Measurements from ENCODE around the gene SLA2. TPM values are rescaled to one million over a fixed set of nuclear protein-coding genes. Genes with fewer than 3 reads are reported as not detected.
"Not testable (repeated sequence)": the region's sequence is repeated elsewhere in the genome, so short reads cannot be mapped to it uniquely, and the experiment has no call there.

SLA2 gene
- total and polyA plus RNA-seq, 2 donors from 2014 or later, result 0.24 to 1.5 TPM

DNA sequence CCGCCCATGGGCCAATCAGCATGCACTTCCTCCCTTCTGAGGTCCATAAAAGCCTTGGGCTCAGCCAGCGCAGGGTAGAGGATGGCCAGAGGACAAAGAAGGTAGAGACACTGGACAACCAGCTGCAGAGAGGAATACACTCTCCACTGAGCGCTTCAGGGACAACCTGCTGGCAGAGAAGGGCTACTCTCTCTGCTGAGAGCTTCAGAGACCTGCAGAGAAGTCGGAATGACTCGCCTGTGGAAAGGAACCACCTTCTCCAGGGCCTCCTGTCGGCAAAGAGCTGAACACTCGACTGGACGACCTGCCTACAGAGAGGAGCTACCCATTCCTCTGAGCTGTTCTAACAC, 31.4 kb upstream of the SLA2 start:
- no peaks in the 10 kb centered on the region for H3K9me3 ChIP-seq (ENCODE audit: control insufficient read depth in 2 of 3, insufficient read depth in 1 of 3, low read length in 3 of 3)
- H3K36me3 ChIP-seq (ENCODE audit: control insufficient read depth in 2 of 3, insufficient read depth in 3 of 3, low read length in 3 of 3), result peaks cover 2 to 14% (median 5%) of the 10 kb centered on the region in 3 donors
- H3K9ac ChIP-seq (ENCODE audit: low read length in 3 of 3), result no peak overlapping the region
- no peaks in the 10 kb centered on the region for H3K4me1 ChIP-seq (ENCODE audit: control insufficient read depth in 2 of 3, insufficient read depth in 2 of 3, low read depth in 1 of 3, low read length in 3 of 3)
- H3K27me3 ChIP-seq (ENCODE audit: control insufficient read depth, insufficient read depth, low read length), result no peaks in the 10 kb centered on the region
- no peak overlapping the region for H3K27ac ChIP-seq (ENCODE audit: low read depth in 2 of 2, low read length in 2 of 2)
- DNase-seq (no peak), FAIRE-seq (no peak)
- TF ChIP-seq, protein P1, sequence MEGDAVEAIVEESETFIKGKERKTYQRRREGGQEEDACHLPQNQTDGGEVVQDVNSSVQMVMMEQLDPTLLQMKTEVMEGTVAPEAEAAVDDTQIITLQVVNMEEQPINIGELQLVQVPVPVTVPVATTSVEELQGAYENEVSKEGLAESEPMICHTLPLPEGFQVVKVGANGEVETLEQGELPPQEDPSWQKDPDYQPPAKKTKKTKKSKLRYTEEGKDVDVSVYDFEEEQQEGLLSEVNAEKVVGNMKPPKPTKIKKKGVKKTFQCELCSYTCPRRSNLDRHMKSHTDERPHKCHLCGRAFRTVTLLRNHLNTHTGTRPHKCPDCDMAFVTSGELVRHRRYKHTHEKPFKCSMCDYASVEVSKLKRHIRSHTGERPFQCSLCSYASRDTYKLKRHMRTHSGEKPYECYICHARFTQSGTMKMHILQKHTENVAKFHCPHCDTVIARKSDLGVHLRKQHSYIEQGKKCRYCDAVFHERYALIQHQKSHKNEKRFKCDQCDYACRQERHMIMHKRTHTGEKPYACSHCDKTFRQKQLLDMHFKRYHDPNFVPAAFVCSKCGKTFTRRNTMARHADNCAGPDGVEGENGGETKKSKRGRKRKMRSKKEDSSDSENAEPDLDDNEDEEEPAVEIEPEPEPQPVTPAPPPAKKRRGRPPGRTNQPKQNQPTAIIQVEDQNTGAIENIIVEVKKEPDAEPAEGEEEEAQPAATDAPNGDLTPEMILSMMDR (IDR thresholded peaks at IDR 0.05; ENCODE audit: borderline replicate concordance, extremely low read depth, insufficient read depth), result no peak
- intact Hi-C loops (cut with DNase I), result no loop called here
- no peak overlapping the region for H3K4me3 ChIP-seq (ENCODE audit: low read length in 3 of 3)

DNA sequence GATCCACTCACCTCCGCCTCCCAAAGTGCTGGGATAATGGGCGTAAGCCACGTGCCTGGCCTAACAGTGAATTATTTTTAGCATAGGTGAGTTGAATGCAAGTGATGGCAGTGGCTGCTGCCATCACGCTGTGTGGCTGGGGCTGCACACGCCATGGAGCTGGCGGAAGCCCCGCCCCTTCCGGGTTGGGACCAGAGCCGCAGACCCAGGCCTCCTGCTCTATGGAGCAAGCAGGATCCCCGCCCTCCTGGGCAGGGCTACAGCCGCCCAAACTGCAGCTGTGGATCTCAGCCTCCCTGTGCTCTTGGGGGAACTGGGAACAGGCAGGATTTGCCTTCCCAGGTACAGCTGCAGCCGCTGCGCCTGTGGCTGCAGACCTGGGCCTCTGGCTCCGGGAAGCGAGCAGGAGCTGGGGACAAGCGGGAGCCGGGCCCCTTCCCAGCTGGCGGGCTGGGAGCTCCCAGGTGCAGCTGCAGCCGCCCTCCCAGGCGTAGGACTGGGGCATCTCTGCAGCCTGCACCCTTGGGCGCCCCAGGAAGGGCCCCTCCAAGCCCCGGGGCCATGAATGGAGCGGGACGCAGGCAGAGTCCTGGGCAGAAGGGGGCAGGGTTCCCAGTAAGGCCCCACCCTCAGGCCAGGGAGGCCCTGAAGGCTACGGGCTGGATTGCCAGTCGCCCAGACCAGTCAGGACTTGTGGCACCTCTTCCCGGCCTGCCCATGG, 30.9 kb upstream of the SLA2 start:
- H3K4me1 ChIP-seq (ENCODE audit: control insufficient read depth in 2 of 3, insufficient read depth in 2 of 3, low read depth in 1 of 3, low read length in 3 of 3), result no peaks in the 10 kb centered on the region
- H3K9me3 ChIP-seq (ENCODE audit: control insufficient read depth in 2 of 3, insufficient read depth in 1 of 3, low read length in 3 of 3), result no peaks in the 10 kb centered on the region
- no peaks in the 10 kb centered on the region for H3K27me3 ChIP-seq (ENCODE audit: control insufficient read depth, insufficient read depth, low read length)
- TF ChIP-seq, protein P1 (IDR thresholded peaks at IDR 0.05; ENCODE audit: borderline replicate concordance, extremely low read depth, insufficient read depth), result no peak
- no peak for FAIRE-seq
- intact Hi-C loops (cut with DNase I), result no loop called here
- DNase-seq, result no peak
- no peak overlapping the region for H3K27ac ChIP-seq (ENCODE audit: low read depth in 2 of 2, low read length in 2 of 2)
- peaks cover 0 to 9% (median 2%) of the 10 kb centered on the region in 3 donors for H3K36me3 ChIP-seq (ENCODE audit: control insufficient read depth in 2 of 3, insufficient read depth in 3 of 3, low read length in 3 of 3)
- H3K4me3 ChIP-seq (ENCODE audit: low read length in 3 of 3), result no peak overlapping the region
- H3K9ac ChIP-seq (ENCODE audit: low read length in 3 of 3), result no peak overlapping the region

DNA sequence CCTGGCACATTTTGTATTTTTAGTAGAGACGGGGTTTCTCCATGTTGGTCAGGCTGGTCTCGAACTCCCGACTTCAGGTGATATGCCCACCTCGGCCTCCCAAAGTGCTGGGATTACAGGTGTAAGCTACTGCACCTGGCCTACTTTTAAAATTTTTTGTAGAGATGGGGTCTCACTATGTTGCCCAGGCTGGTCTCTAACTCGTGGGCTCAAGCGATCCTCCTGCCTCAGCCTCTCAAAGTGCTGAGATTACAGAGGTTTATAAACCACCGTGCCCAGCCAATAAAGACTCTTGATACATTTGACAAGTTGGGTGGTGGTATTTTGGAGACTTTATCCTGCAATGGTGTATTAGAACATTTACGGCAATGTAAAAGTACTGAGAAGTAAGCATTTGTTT, 29.5 kb upstream of the SLA2 start:
- intact Hi-C loops (cut with DNase I); DNase-seq; H3K9me3 ChIP-seq (ENCODE audit: control insufficient read depth in 2 of 3, insufficient read depth in 1 of 3, low read length in 3 of 3); H3K4me3 ChIP-seq (ENCODE audit: low read length in 3 of 3); H3K36me3 ChIP-seq (ENCODE audit: control insufficient read depth in 2 of 3, insufficient read depth in 3 of 3, low read length in 3 of 3); FAIRE-seq; H3K27me3 ChIP-seq (ENCODE audit: control insufficient read depth, insufficient read depth, low read length); H3K27ac ChIP-seq (ENCODE audit: low read depth in 2 of 2, low read length in 2 of 2); H3K9ac ChIP-seq (ENCODE audit: low read length in 3 of 3); H3K4me1 ChIP-seq (ENCODE audit: control insufficient read depth in 2 of 3, insufficient read depth in 2 of 3, low read depth in 1 of 3, low read length in 3 of 3): not testable (repeated sequence)

DNA sequence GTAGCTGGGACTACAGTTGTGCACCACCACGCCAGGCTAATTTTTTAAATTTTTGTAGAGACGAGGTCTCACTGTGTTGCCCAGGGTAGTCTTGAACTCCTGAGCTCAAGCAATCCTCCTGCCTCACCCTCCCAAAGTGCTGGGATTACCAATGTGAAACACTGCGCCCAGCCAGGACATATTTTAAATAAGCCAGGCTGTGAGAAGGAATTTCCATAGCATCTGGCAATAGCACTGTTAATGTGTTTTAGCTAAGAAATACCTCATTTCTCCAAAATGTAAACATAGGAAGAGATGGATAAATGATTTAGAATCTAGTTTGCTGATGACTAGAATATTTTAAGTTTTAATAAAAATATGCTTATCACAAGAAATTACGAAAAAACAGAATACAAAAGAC, 27.0 kb upstream of the SLA2 start:
- Histone ChIP-seq H3K4me1 (ENCODE audit: control insufficient read depth in 2 of 3, insufficient read depth in 2 of 3, low read depth in 1 of 3, low read length in 3 of 3) (no peaks in the 10 kb centered on the region), H3K27me3 (ENCODE audit: control insufficient read depth, insufficient read depth, low read length) (no peaks in the 10 kb centered on the region), H3K27ac (ENCODE audit: low read depth in 2 of 2, low read length in 2 of 2) (no peak overlapping the region), H3K9ac (ENCODE audit: low read length in 3 of 3) (no peak overlapping the region), H3K36me3 (ENCODE audit: control insufficient read depth in 2 of 3, insufficient read depth in 3 of 3, low read length in 3 of 3) (no peaks in the 10 kb centered on the region), H3K9me3 (ENCODE audit: control insufficient read depth in 2 of 3, insufficient read depth in 1 of 3, low read length in 3 of 3) (no peaks in the 10 kb centered on the region), H3K4me3 (ENCODE audit: low read length in 3 of 3) (no peak overlapping the region)
- FAIRE-seq (no peak), DNase-seq (no peak)
- TF ChIP-seq, protein P1 (IDR thresholded peaks at IDR 0.05; ENCODE audit: borderline replicate concordance, extremely low read depth, insufficient read depth), result no peak
- intact Hi-C loops (cut with DNase I), result no loop called here
